A375 (cell line): ENCODE results near the gene SENP7. TPM values are rescaled to one million over a fixed set of nuclear protein-coding genes. Genes with fewer than 3 reads are reported as not detected.

ENCODE experiments used
- small RNA-seq: library from RNA; depleted of rRNA; stranded (forward); fragments of <200 nt; gene quantifications from one replicate; pipeline ENCODE3, GENCODE V24; 2014
- total RNA-seq: library from RNA; depleted of rRNA; stranded (reverse); fragments of >200 nt; shearing (Covaris generic); gene quantifications from 2 replicates; pipeline ENCODE4 v1.2.3, GENCODE V29; 2014; rRNA removed

The SENP7 gene
- 6.3 and 7.7 TPM in 2 replicates for total RNA-seq

GRCh38 chr3:101512646-101513418 is at the start of gene SENP7:
Gene SENP7 (minus strand): TSS chr3:101513212. CDS start chr3:101513130, 82 bp downstream.

GRCh38 chr3:101561630-101562328 is 48.8 kb upstream of the SENP7 start, which contains the start of gene TRMT10C:
Gene TRMT10C (plus strand): TSS chr3:101561868. CDS start chr3:101564782, 2,914 bp downstream.

GRCh38 chr3:101320475-101320874 is 192.5 kb downstream of the SENP7 start, which contains the start of gene IMPG2:
Gene IMPG2 (minus strand): TSS chr3:101320575. CDS start chr3:101320372, 203 bp downstream.

Small RNAs within 50 kb of the gene (small RNA-seq; reads per million reads assigned to genes)
- not detected for gene RF00019

Other genes with a start within 250 kb of the SENP7 start
- 0.04 and 0.05 TPM in 2 replicates for gene IMPG2, start 192.6 kb downstream of the SENP7 start, total RNA-seq
- 46.0 and 62.7 TPM in 2 replicates for gene TRMT10C, start 48.7 kb upstream of the SENP7 start, total RNA-seq
- gene PCNP, start 61.0 kb upstream of the SENP7 start, total RNA-seq = 59.0 and 62.9 TPM in 2 replicates
- gene ZBTB11, start 163.9 kb upstream of the SENP7 start, total RNA-seq = 18.0 and 20.9 TPM in 2 replicates
- gene RPL24, start 173.5 kb upstream of the SENP7 start, total RNA-seq = 4,417 and 4,751 TPM in 2 replicates
- gene CEP97, start 211.4 kb upstream of the SENP7 start, total RNA-seq = 11.7 and 15.3 TPM in 2 replicates